IMR-90 (cell line): Measurements from ENCODE around the gene DUSP16. TPM values are rescaled to one million over a fixed set of nuclear protein-coding genes. Genes with fewer than 3 reads are reported as not detected.

Source experiments
- ATAC-seq: fragments of 200-7000 bp; cut with Tn5 transposase; 2 replicates; pipeline ENCODE4 v1.9.1; 2020; ENCODE audit warnings: low read depth, mild to moderate bottlenecking, moderate library complexity
- BruUV-seq: library from RNA; stranded (reverse); fragments of 400-500 nt; replicated peaks from 2 replicates; lab custom pipeline; 2021; lab: Mats Ljungman, UMichigan
- CTCF ChIA-PET: fragments of 300-600 bp; formaldehyde crosslinking; extraction: SDS; loops from one replicate; lab custom pipeline; 2021; ENCODE audit warnings: antibody characterized with exemption; lab: Yijun Ruan, JAX
- POLR2A ChIA-PET: fragments of 300-600 bp; sonication (Branson Sonifier 250); formaldehyde crosslinking; loops from one replicate; lab custom pipeline; 2022; ENCODE audit warnings: antibody characterized with exemption; ENCODE audit not compliant: unreplicated experiment; lab: Charles Lee
- DNase-seq: peaks from one replicate; pipeline ENCODE4 v3.0.0; 2013
- H2AFZ ChIP-seq: replicated peaks from 2 replicates; pipeline ENCODE3; 2013; ENCODE audit warnings: low read length, mild to moderate bottlenecking; ENCODE audit not compliant: poor library complexity
- H2AK5ac ChIP-seq: 2 replicates; pipeline ENCODE4 v1.6.1; 2013; ENCODE audit warnings: low read depth, low read length, inconsistent platforms
- H2AK9ac ChIP-seq: replicated peaks from 2 replicates; pipeline ENCODE3; 2013; ENCODE audit warnings: mild to moderate bottlenecking, low read depth, low read length, moderate library complexity; ENCODE audit not compliant: poor library complexity
- H2BK120ac ChIP-seq: 2 replicates; pipeline ENCODE4 v1.6.1; 2013; ENCODE audit warnings: low read depth, low read length, inconsistent platforms
- H2BK15ac ChIP-seq: 3 replicates; pipeline ENCODE4 v1.6.1; 2013; ENCODE audit warnings: low read depth, low read length, inconsistent platforms
- H2BK20ac ChIP-seq: 2 replicates; pipeline ENCODE4 v1.6.1; 2013; ENCODE audit warnings: low read depth, mild to moderate bottlenecking, inconsistent platforms, low read length, moderate library complexity
- H2BK5ac ChIP-seq: 2 replicates; pipeline ENCODE4 v1.6.1; 2013; ENCODE audit warnings: mild to moderate bottlenecking, low read depth, low read length, inconsistent platforms; ENCODE audit not compliant: poor library complexity, severe bottlenecking
- H3K14ac ChIP-seq: replicated peaks from 2 replicates; pipeline ENCODE4 v1.6.1; 2013; ENCODE audit warnings: low read depth, low read length, inconsistent platforms
- H3K18ac ChIP-seq: 2 replicates; pipeline ENCODE4 v1.6.1; 2013; ENCODE audit warnings: low read depth, low read length, control low read depth
- H3K23ac ChIP-seq: 2 replicates; pipeline ENCODE4 v1.6.1; 2013; ENCODE audit warnings: low read depth, low read length, inconsistent platforms
- H3K27ac ChIP-seq: 2 replicates; pipeline ENCODE4 v1.5.1; 2013; ENCODE audit warnings: mild to moderate bottlenecking, control low read depth, low read length; ENCODE audit not compliant: insufficient read depth
- H3K27me3 ChIP-seq: 2 replicates; pipeline ENCODE4 v1.6.1; 2013; ENCODE audit warnings: low read length; ENCODE audit not compliant: control insufficient read depth, insufficient read depth
- H3K36me3 ChIP-seq: 2 replicates; pipeline ENCODE4 v1.6.1; 2013; ENCODE audit warnings: low read length, mixed read lengths; ENCODE audit not compliant: control insufficient read depth, insufficient read depth
- H3K4ac ChIP-seq: 2 replicates; pipeline ENCODE4 v1.6.1; 2013; ENCODE audit warnings: low read depth, low read length, inconsistent platforms
- H3K4me1 ChIP-seq: 2 replicates; pipeline ENCODE4 v1.6.1; 2013; ENCODE audit warnings: low read length, mixed read lengths; ENCODE audit not compliant: control insufficient read depth, insufficient read depth
- H3K4me2 ChIP-seq: 2 replicates; pipeline ENCODE4 v1.6.1; 2013; ENCODE audit warnings: low read depth, mild to moderate bottlenecking, control low read depth, low read length, moderate library complexity
- H3K4me3 ChIP-seq: 2 replicates; pipeline ENCODE4 v1.5.1; 2013; ENCODE audit warnings: low read depth, mild to moderate bottlenecking, control low read depth, low read length, moderate library complexity; ENCODE audit not compliant: insufficient read depth
- H3K56ac ChIP-seq: 2 replicates; pipeline ENCODE4 v1.6.1; 2013; ENCODE audit warnings: low read length, inconsistent platforms; ENCODE audit not compliant: insufficient read depth; ENCODE audit errors: extremely low read depth
- H3K79me1 ChIP-seq, 2 experiments: 2 replicates each; pipeline ENCODE4 v1.6.1; 2013; ENCODE audit warnings: low read length in 2 of 2, inconsistent platforms in 1 of 2, low read depth in 1 of 2
- H3K9ac ChIP-seq: 2 replicates; pipeline ENCODE4 v1.6.1; 2013; ENCODE audit warnings: low read depth, low read length, control low read depth
- H3K9me1 ChIP-seq: 2 replicates; pipeline ENCODE4 v1.6.1; 2013; ENCODE audit warnings: low read length, inconsistent platforms; ENCODE audit not compliant: insufficient read depth
- H3K9me3 ChIP-seq: 2 replicates; pipeline ENCODE4 v1.6.1; 2013; ENCODE audit warnings: low read length; ENCODE audit not compliant: control insufficient read depth, insufficient read depth
- H4K20me1 ChIP-seq: 2 replicates; pipeline ENCODE4 v1.6.1; 2013; ENCODE audit warnings: low read length, inconsistent platforms; ENCODE audit not compliant: insufficient read depth
- H4K5ac ChIP-seq: 2 replicates; pipeline ENCODE4 v1.6.1; 2013; ENCODE audit warnings: mild to moderate bottlenecking, low read depth, low read length, control low read depth
- H4K8ac ChIP-seq, 2 experiments: 2 replicates each; pipeline ENCODE4 v1.6.1; 2013; ENCODE audit warnings: low read depth in 2 of 2, low read length in 2 of 2, control low read depth in 1 of 2, inconsistent platforms in 1 of 2
- H4K91ac ChIP-seq: 2 replicates; pipeline ENCODE4 v1.6.1; 2013; ENCODE audit warnings: low read depth, low read length, inconsistent platforms; ENCODE audit not compliant: insufficient read depth
- POLR2A ChIP-seq: IDR thresholded peaks from 2 replicates; pipeline ENCODE4 v1.6.1; 2012; ENCODE audit warnings: mild to moderate bottlenecking, low read depth, low read length
- WGBS, 2 experiments: methylation state at CpG; one replicate each; pipeline versions ENCODE4 v1.1.5 to v1.1.7; 2013; ENCODE audit warnings: missing lambda C conversion rate in 2 of 2; ENCODE audit not compliant: insufficient read length in 1 of 2; ENCODE audit errors: extremely low coverage in 2 of 2; 5-methylcytosine and 5-hydroxymethylcytosine counted together
- dilution Hi-C: fragments of 300-500 bp; cut with HindIII; formaldehyde crosslinking; loops from one replicate; pipeline ENCODE4 v1.14.3; 2018; ENCODE audit warnings: low sequenced_read_pairs; ENCODE audit not compliant: unreplicated experiment
- in situ Hi-C: fragments of 300-500 bp; cut with MboI; formaldehyde crosslinking; loops from 3 replicates; pipeline ENCODE4 v1.14.3; 2019; ENCODE audit warnings: low sequenced_read_pairs, inconsistent platforms, mixed read lengths
- intact Hi-C: fragments of 100-400 bp; cut with micrococcal nuclease; formaldehyde crosslinking; loops from 2 replicates; pipeline ENCODE4 v1.10.0; 2022
- polyA plus RNA-seq, 3 experiments: library from polyadenylated mRNA; depleted of rRNA; stranded (reverse); fragments of >200 nt; gene quantifications; 2 replicates each; pipeline ENCODE4 v1.2.3, GENCODE V29; 2012; ENCODE audit warnings: low replicate concordance in 1 of 3
- total RNA-seq: library from RNA; depleted of rRNA; stranded (reverse); fragments of >200 nt; gene quantifications from 2 replicates; pipeline ENCODE4 v1.2.3, GENCODE V29; 2012

Gene DUSP16
- total and polyA plus RNA-seq, 2 of the 4 experiments (the other 2 are of a cell fraction) = 4.7 to 10.0 TPM

- no peak overlapping the region for H2BK120ac ChIP-seq
- ChIA-PET CTCF (no interaction called here), POLR2A (no interaction called here)
- no peak for DNase-seq
- no peak overlapping the region for H3K4me3 ChIP-seq
- H2BK20ac ChIP-seq = no peak overlapping the region
- no peak overlapping the region for H3K56ac ChIP-seq
- no peak overlapping the region for H3K27ac ChIP-seq
- no peak overlapping the region for H2AK9ac ChIP-seq
- no TSS peak for BruUV-seq
- no CpG with 5 or more reads among the region's 3 CpGs for WGBS, 2 experiments
- no peak overlapping the region for H2BK5ac ChIP-seq
- no peak overlapping the region for H4K8ac ChIP-seq
- no peaks in the 10 kb centered on the region for H3K27me3 ChIP-seq
- H3K9me1 ChIP-seq = no peaks in the 10 kb centered on the region; the same call in 1 of the 2 replicates
- no peak overlapping the region for H4K5ac ChIP-seq
- ATAC-seq = no peak
- H4K91ac ChIP-seq = no peak overlapping the region
- H3K18ac ChIP-seq = no peak overlapping the region
- intact Hi-C loops (no loop called here), dilution Hi-C loops (no loop called here), in situ Hi-C loops (no loop called here)
- H2AFZ ChIP-seq = no peak overlapping the region
- H3K9me3 ChIP-seq = no peaks in the 10 kb centered on the region
- H3K79me1 ChIP-seq = peaks cover 7 to 16% of the 10 kb centered on the region in 2 experiments; a peak in 3 of 4 replicates
- no peak overlapping the region for H3K4ac ChIP-seq
- H3K23ac ChIP-seq = no peak overlapping the region
- H3K9ac ChIP-seq = no peak overlapping the region
- TF ChIP-seq POLR2A = no peak
- H2BK15ac ChIP-seq = no peak overlapping the region
- H4K20me1 ChIP-seq = no peaks in the 10 kb centered on the region; the same call in 1 of the 2 replicates
- H3K4me1 ChIP-seq = no peaks in the 10 kb centered on the region
- H3K36me3 ChIP-seq = no peaks in the 10 kb centered on the region
- H3K4me2 ChIP-seq = no peak overlapping the region
- H2AK5ac ChIP-seq = no peak overlapping the region
- no peak overlapping the region for H3K14ac ChIP-seq
These were observed 24.1 kb downstream of the DUSP16 start for GRCh38 chr12:12538535-12538934.
